ENCODE measurements around the gene MYO1G. TPM values are rescaled to one million over a fixed set of nuclear protein-coding genes. Genes with fewer than 3 reads are reported as not detected.
A peak's percentile ranks its signal among the peaks of the same experiment; 100 is the strongest.

MYO1G gene
- total and polyA plus RNA-seq, 9 donors, result 0.48 to 2.4 (median 1.0) TPM

DNA sequence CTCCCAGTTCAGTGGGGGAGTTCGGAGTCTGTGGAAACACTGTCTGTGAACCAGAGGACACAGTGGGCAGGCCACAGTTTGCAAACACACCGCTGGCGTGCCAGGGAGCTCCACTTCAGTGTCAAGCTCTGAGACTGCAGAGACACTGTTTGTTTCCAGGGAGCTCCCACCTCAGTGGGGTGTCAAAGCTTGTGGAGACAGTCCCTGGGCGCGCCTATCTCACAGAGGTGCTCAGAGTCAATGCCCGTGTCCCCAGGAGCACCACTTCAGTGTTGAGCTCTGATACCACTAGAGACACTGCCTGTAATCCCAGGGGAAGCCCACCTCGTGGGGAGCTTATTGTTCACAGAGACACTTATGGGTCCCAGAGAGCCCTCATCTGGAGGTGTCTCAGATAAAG is 4.3 kb downstream of the MYO1G start:
- Histone ChIP-seq H3K27ac (no peak overlapping the region), H3K27me3 (no peaks in the 10 kb centered on the region), H3K4me3 (no peak overlapping the region), H3K36me3 (no peaks in the 10 kb centered on the region), H3K4me1 (ENCODE audit: insufficient read depth) (no peaks in the 10 kb centered on the region), H3K9me3 (no peaks in the 10 kb centered on the region)
- DNase-seq, result peak in 1 of 5 donors; percentile 18
- no peak for TF ChIP-seq CTCF (IDR thresholded peaks at IDR 0.05)
- no peak for TF ChIP-seq EP300 (IDR thresholded peaks at IDR 0.05)
- no peak for TF ChIP-seq POLR2A (IDR thresholded peaks at IDR 0.05)
- intact Hi-C loops (cut with DNase I), result no loop called here
- 81 to 83% (median 82%) methylated on average over 7 of the region's 7 CpGs for WGBS, 3 donors

GRCh38 chr7:44973610-44974401 is 5.0 kb downstream of the MYO1G start:
- H3K4me3 ChIP-seq, result no peak overlapping the region
- DNase-seq, result peak in 2 of 5 donors; percentile 3 to 26
- no peaks in the 10 kb centered on the region for H3K4me1 ChIP-seq (ENCODE audit: insufficient read depth)
- intact Hi-C loops (cut with DNase I), result no loop called here
- H3K27me3 ChIP-seq, result no peaks in the 10 kb centered on the region
- TF ChIP-seq EP300 (IDR thresholded peaks at IDR 0.05) (no peak), POLR2A (IDR thresholded peaks at IDR 0.05) (no peak), CTCF (IDR thresholded peaks at IDR 0.05) (no peak)
- WGBS, 3 donors, result 67 to 78% (median 68%) methylated on average over 10 of the region's 10 CpGs
- H3K27ac ChIP-seq, result no peak overlapping the region
- H3K36me3 ChIP-seq, result no peaks in the 10 kb centered on the region
- no peaks in the 10 kb centered on the region for H3K9me3 ChIP-seq

DNA sequence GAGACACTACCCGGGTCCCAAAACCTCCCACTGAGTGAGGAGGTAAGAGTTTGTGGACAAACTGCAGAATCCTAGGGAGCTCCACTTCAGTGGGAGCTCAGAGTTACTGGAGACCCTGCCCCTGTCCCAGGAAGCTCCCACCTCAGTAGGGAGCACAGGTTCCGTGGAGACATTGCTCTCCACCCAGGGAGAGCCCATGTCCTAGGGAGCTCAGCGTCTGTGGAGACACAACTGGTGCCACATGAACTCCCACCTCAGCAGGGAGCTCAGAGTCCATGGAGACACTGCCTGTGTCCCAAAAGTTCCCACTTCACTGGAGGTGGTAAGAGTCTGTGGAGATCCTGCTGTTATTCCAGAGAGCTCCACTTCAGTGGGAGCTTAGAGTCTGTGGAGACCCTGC is 6.3 kb downstream of the MYO1G start:
- no peaks in the 10 kb centered on the region for H3K27me3 ChIP-seq
- no peak for TF ChIP-seq POLR2A (IDR thresholded peaks at IDR 0.05)
- no peak for TF ChIP-seq EP300 (IDR thresholded peaks at IDR 0.05)
- DNase-seq, result peak in 1 of 5 donors; percentile 5
- no peak overlapping the region for H3K4me3 ChIP-seq
- 73 to 78% (median 74%) methylated on average over 3 of the region's 3 CpGs for WGBS, 3 donors
- no peaks in the 10 kb centered on the region for H3K4me1 ChIP-seq (ENCODE audit: insufficient read depth)
- H3K36me3 ChIP-seq, result no peaks in the 10 kb centered on the region
- intact Hi-C loops (cut with DNase I), result no loop called here
- H3K9me3 ChIP-seq, result no peaks in the 10 kb centered on the region
- H3K27ac ChIP-seq, result no peak overlapping the region

DNA sequence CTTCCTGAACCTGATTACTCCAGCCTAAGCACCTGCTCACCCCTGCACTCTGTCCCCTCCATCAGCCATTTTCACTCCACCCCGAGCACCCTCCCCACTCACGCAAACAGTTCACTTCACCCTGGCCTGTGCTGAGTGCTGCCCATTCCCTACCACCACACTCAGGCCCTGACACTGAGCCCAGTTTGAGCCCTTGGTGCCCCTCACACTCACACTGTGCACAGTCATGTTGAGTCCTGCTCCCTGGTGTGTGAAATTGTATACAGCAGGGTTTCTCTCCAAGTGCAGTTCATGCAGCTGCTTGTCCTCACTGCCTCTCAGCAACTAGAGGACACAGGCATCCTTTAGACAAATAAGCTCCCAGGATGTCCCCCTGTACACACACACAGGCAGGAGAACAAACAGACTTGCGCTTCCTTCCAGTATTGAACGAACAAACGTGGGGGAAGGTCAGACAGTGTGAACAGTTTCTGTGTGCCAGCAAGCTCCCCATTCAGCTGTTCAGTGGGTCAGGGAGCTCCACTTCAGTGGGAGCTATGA is 6.8 kb downstream of the MYO1G start:
- no peaks in the 10 kb centered on the region for H3K27me3 ChIP-seq
- WGBS, 3 donors, result 60 to 69% (median 64%) methylated on average over 5 of the region's 5 CpGs
- no peaks in the 10 kb centered on the region for H3K4me1 ChIP-seq (ENCODE audit: insufficient read depth)
- no peak for TF ChIP-seq CTCF (IDR thresholded peaks at IDR 0.05)
- no peak for TF ChIP-seq EP300 (IDR thresholded peaks at IDR 0.05)
- no peak for TF ChIP-seq POLR2A (IDR thresholded peaks at IDR 0.05)
- DNase-seq, result peak in 1 of 5 donors; percentile 10
- no peak overlapping the region for H3K4me3 ChIP-seq
- intact Hi-C loops (cut with DNase I), result no loop called here
- no peak overlapping the region for H3K27ac ChIP-seq
- H3K9me3 ChIP-seq, result no peaks in the 10 kb centered on the region
- no peaks in the 10 kb centered on the region for H3K36me3 ChIP-seq

Measured in ovary (tissue), 9 donors.